ENCODE measurements around the gene ZNF724. TPM values are rescaled to one million over a fixed set of nuclear protein-coding genes. Genes with fewer than 3 reads are reported as not detected.
"Not testable (repeated sequence)": the region's sequence is repeated elsewhere in the genome, so short reads cannot be mapped to it uniquely, and the experiment has no call there.

Gene ZNF724
- total RNA-seq, 1 experiment from 2014 or later: 15.0 TPM

- DNase-seq (ENCODE audit: low read depth): not testable (repeated sequence)
These were observed 3.1 kb upstream of the ZNF724 start for GRCh38 chr19:23253256-23253655.

- no peak for DNase-seq (ENCODE audit: low read depth)
These were observed 8.8 kb downstream of the ZNF724 start for GRCh38 chr19:23241419-23241818.

- DNase-seq (ENCODE audit: low read depth): no peak
These were observed 27.1 kb downstream of the ZNF724 start for GRCh38 chr19:23222998-23223652.

- DNase-seq (ENCODE audit: low read depth): peak; percentile 44
These were observed 46.3 kb downstream of the ZNF724 start for GRCh38 chr19:23203841-23204344.

- DNase-seq (ENCODE audit: low read depth): no peak
These were observed 59.9 kb downstream of the ZNF724 start for GRCh38 chr19:23190341-23190740.

GRCh38 chr19:23183251-23183650 is 66.9 kb downstream of the ZNF724 start:
- DNase-seq (ENCODE audit: low read depth): no peak

Other genes starting within 250 kb of the ZNF724 start
- gene ZNF728, start 247.2 kb downstream of the ZNF724 start, total RNA-seq (2014; rRNA removed; shearing (Covaris generic)): 0.12 and 0.88 TPM in 2 replicates
- 7.2 and 8.4 TPM in 2 replicates for gene ZNF730, start 133.4 kb downstream of the ZNF724 start, total RNA-seq (2014; rRNA removed; shearing (Covaris generic))
- 16.9 and 27.0 TPM in 2 replicates for gene ZNF91, start 145.1 kb upstream of the ZNF724 start, total RNA-seq (2014; rRNA removed; shearing (Covaris generic))

Measured in RPMI7951 (cell line).